AG09319 (cell line): ENCODE measurements around the gene GPR27.

ENCODE experiments used
- DNase-seq: peaks from one replicate; pipeline ENCODE4 v3.0.0-alpha.2; 2010; ENCODE audit warnings: low read depth; ENCODE audit errors: extremely low read depth
- TF ChIP-seq, protein P1 (sequence below): IDR thresholded peaks from 2 replicates; pipeline ENCODE4 v1.5.1; 2011; ENCODE audit warnings: low read depth, mild to moderate bottlenecking, inconsistent platforms, low read length, moderate library complexity

The GPR27 gene

DNA sequence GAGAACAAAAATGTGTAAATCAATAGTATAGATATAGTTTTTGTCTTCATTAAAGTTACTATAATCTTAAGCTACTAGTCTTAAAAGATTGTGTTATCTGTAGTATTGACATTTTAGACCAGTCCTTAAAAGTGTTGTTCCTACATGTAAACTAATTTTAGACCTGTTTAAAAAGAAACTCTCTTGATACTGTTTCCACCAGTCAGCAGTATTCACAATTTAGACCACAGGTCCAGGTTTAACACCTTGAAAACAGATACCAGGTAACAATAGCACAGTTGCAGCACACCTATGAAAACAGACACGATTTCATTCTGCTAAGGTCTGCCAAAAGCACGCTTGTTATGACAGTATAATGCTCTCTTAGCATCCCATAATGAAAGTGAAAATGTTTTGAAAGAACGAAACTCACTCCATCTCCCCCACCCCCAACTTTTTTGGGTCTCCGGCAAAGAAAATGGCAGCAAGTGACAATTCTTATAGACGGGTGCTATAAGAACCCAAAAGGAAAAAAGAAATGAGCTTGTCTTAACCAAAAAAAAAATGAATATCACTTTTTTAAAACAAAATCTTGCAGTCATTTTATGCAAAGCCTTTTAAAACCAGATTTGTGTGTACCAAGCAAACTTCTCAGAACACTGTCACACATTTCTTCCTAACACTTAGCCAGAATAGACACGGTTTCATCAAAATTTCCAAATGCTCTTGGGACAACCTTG, 30.0 kb upstream of the GPR27 start:
- no peak for DNase-seq
- TF ChIP-seq, protein P1, sequence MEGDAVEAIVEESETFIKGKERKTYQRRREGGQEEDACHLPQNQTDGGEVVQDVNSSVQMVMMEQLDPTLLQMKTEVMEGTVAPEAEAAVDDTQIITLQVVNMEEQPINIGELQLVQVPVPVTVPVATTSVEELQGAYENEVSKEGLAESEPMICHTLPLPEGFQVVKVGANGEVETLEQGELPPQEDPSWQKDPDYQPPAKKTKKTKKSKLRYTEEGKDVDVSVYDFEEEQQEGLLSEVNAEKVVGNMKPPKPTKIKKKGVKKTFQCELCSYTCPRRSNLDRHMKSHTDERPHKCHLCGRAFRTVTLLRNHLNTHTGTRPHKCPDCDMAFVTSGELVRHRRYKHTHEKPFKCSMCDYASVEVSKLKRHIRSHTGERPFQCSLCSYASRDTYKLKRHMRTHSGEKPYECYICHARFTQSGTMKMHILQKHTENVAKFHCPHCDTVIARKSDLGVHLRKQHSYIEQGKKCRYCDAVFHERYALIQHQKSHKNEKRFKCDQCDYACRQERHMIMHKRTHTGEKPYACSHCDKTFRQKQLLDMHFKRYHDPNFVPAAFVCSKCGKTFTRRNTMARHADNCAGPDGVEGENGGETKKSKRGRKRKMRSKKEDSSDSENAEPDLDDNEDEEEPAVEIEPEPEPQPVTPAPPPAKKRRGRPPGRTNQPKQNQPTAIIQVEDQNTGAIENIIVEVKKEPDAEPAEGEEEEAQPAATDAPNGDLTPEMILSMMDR = no peak

DNA sequence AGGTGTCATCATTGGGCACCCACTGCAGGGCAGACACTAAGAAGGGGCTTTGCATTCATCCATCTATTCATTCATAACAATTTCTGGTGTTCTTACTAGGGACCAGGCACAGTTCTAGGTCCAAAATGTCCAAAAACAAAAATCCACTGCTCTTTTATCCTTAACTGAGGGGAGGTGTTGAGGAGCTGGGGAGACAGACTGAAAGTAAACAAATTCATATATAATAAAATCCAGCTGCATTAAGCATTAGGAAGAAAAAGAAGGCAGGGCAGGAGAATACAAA, 29.5 kb upstream of the GPR27 start:
- TF ChIP-seq, protein P1 = no peak
- DNase-seq = no peak

DNA sequence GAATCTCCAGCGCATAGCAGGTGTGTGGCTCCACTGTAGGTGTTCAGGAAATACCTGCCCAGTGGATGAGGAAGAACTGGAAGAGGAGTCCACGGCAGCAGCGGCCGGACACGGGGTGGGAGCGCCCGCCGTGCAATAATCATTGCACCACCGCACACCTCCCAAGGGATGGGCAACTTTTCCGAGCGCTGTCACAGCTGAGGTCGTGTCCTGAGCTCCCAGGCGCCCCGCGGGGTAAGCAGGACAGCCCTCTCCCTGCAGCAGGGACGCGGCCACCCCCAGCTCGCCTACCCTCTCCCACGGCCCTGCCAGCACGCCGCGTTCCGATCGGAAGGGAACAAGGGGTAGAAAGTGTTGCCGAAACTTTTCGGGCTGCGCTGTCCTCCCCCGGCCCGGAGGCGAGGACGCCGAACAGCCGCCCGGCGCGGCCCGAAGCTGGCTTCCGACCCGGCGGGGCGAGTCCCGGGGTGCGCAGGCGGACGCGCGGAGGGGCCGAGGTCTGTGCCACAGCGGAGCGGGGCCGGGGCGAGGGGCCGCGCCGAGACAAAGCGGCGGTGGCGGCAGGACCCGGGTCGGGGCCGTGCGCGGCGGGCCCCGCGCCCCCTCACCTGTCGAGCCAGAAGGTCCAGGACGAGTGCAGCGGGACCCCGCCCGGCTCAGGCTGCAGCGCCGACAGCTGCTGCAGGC, 28.9 kb upstream of the GPR27 start:
- no peak for DNase-seq

DNA sequence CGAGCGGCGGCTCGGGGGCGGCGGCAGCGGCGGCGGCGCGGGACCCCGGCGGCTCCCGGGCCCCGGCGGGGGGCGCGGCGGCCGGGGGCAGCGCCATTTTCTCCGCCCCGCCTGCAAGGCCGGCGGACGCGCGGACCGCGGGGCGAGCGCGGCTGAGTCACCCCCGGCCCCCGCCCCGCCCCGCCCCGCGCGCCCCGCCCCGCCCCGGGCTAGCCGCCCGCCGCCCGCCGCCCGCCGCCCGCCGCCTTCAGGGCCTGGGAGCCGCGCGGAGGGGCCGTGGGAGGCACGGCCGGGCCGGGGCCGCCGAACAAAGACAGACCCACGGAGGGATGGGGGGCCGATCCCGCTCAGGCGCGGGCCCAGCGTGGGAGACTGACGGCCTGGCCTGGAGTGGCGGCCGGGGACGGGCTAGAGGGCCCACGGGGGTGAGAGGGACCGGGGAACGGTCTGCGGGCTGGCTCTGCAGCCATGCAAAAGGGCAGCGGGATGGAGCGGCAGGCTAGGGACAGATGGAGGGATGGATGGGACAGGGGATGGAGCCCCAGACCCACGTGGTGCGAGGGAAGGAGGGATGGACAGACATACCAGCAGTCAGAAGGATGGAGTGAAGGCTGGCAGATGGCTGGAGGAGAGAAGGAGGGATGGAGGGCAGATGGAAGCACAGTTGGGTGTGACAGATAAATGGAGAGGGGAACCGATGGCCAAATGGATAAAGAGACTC, 28.2 kb upstream of the GPR27 start, which contains the start of gene EIF4E3:
EIF4E3 (minus strand) TSS at position 132 of the 721 bp plus-strand sequence; CDS start at position 97, 35 bp downstream.
- no peak for DNase-seq
- TF ChIP-seq, protein P1 = no peak

More for the DNA sequence above, 28.9 kb upstream of the GPR27 start:
- TF ChIP-seq, protein P1 = no peak

DNA sequence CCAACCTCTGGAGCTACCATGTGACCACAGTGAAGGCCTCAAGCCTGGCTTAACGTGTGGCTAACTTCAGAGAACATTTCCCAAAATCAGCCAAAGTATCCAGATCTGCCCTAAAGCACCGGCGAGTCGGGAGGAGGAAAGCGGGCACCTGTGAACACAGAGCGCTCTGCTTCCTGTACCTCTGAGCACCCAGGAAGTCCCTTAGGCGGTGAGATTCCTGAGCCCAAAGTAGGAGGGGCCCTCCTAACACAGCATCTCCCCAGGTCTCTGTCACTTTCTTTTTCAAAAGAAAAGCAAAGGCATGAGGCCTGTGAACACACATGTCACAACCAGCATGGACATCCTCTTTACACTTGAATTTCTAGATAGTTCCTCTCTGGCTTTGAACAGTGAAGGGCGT, 27.5 kb upstream of the GPR27 start:
- TF ChIP-seq, protein P1 = no peak
- no peak for DNase-seq

DNA sequence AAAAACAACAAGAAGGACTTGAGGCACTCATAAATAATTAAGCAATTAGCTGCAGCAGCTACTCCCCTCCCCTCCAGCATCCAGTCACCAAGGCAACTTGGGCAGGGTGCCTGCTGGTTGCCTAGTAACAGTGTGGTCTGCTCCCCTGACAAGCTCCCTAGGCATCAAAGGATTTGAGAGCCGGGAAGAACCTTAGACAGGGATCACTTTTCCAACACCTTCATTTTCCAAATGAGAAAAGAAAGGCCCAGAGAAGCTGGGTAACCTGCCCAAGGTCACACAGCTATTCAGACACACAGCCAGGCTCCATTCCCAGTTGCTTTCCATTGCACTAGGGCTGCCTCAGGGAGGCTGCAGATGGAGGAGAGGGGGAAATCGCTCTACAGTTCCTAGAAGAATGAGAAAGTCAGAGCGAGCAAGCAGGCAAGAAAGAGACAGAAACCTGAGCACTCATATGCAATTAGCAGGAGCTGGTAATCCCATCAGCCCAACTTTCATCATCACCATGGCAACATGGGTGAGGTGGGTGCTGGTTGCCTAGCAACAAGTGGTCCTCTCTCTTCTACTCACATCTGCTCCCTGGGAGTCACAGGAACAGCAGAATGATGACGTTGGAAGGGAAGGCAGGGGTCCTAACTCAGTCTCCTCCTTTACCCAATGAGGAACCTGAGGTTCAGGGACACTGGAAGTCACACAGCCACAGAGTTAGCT, 24.9 kb upstream of the GPR27 start:
- DNase-seq = no peak
- TF ChIP-seq, protein P1 = no peak
